Stomach (tissue), 9 donors: Measurements from ENCODE around the gene SYT2. TPM values are rescaled to one million over a fixed set of nuclear protein-coding genes. Genes with fewer than 3 reads are reported as not detected.
"Not testable (repeated sequence)": the region's sequence is repeated elsewhere in the genome, so short reads cannot be mapped to it uniquely, and the experiment has no call there.

Experiments
- DNase-seq, 2 donors: peaks; one replicate each; pipeline versions ENCODE4 v3.0.0 to v3.0.0-alpha.2; 2013 to 2019
- H3K27ac ChIP-seq, 5 donors: fragments of 200-600 bp in 4 of 5; sonication (generic) in 4 of 5; one replicate each; pipeline ENCODE4 v1.5.1; 2013 to 2019; ENCODE audit warnings: mild to moderate bottlenecking in 1 of 5, moderate library complexity in 1 of 5
- H3K27me3 ChIP-seq, 3 donors: fragments of 200-600 bp; sonication (generic); one replicate each; pipeline ENCODE4 v1.5.1; 2017 to 2019; ENCODE audit warnings: mixed run types in 1 of 3
- H3K36me3 ChIP-seq, 4 donors: fragments of 200-600 bp; sonication (generic); 1 replicate in 3 of 4; 2 replicates in 1 of 4; pipeline ENCODE4 v1.5.1; 2016 to 2019
- H3K4me1 ChIP-seq, 4 donors: fragments of 200-600 bp; sonication (generic); one replicate each; pipeline ENCODE4 v1.5.1; 2016 to 2019
- H3K4me3 ChIP-seq, 4 donors: fragments of 200-600 bp; sonication (generic) in 3 of 4; one replicate each; pipeline ENCODE4 v1.5.1; 2016 to 2019; ENCODE audit warnings: mild to moderate bottlenecking in 1 of 4
- H3K9me3 ChIP-seq, 4 donors: fragments of 200-600 bp; sonication (generic); one replicate each; pipeline ENCODE4 v1.5.1; 2016 to 2019
- EP300 ChIP-seq: sonication (generic); formaldehyde crosslinking; IDR thresholded peaks from one replicate; pipeline ENCODE4 v1.6.1; 2017; ENCODE audit warnings: antibody characterized with exemption
- POLR2A ChIP-seq, 4 donors: fragments of 450-650 bp; IDR thresholded peaks; one replicate each; pipeline ENCODE4 v1.6.1; 2016; ENCODE audit warnings: antibody characterized with exemption in 4 of 4, control low read depth in 2 of 4, mild to moderate bottlenecking in 1 of 4, moderate library complexity in 1 of 4
- POLR2AphosphoS5 ChIP-seq, 3 donors: sonication (generic); formaldehyde crosslinking; IDR thresholded peaks; one replicate each; pipeline ENCODE4 v1.6.1; 2016; ENCODE audit warnings: antibody characterized with exemption in 3 of 3
- WGBS, 5 donors: extraction: QIAGEN DNeasy Blood & Tissue Kit in 3 of 5; methylation state at CpG; one replicate each; pipeline versions ENCODE4 v1.1.5 to v1.1.7; 2013 to 2018; 5-methylcytosine and 5-hydroxymethylcytosine counted together
- intact Hi-C: fragments of 100-400 bp; cut with DNase I; formaldehyde crosslinking; loops from one replicate; pipeline ENCODE4 v1.15.1; 2023; ENCODE audit warnings: low total_unique reads
- polyA plus RNA-seq, 3 donors: library from polyadenylated mRNA; stranded (reverse); fragments of 200-250 nt; gene quantifications; one replicate each; pipeline ENCODE4 v1.2.3, GENCODE V29; 2013
- total RNA-seq, 5 donors: library from RNA; depleted of rRNA; stranded (reverse); fragments of >200 nt; gene quantifications; one replicate each; pipeline versions ENCODE4 v1.1.0 to v1.2.3, GENCODE V29; 2014 to 2016
- TF ChIP-seq, protein P1 (sequence below), 7 experiments: fragments of 450-650 bp in 4 of 7; fragments of 200-600 bp in 3 of 7; sonication (generic) in 3 of 7; IDR thresholded peaks; one replicate each; pipeline ENCODE4 v1.5.1; 2016 to 2019; ENCODE audit warnings: antibody characterized with exemption in 7 of 7, control low read depth in 2 of 7, mild to moderate bottlenecking in 1 of 7
- donor health status: healthy with polysubstance abuse.
- donor health status: Bipolar disorder and iron deficiency.
- donor health status: healthy.

Gene SYT2
- total and polyA plus RNA-seq, 8 donors: 0.18 to 0.29 TPM; not detected in 6

DNA sequence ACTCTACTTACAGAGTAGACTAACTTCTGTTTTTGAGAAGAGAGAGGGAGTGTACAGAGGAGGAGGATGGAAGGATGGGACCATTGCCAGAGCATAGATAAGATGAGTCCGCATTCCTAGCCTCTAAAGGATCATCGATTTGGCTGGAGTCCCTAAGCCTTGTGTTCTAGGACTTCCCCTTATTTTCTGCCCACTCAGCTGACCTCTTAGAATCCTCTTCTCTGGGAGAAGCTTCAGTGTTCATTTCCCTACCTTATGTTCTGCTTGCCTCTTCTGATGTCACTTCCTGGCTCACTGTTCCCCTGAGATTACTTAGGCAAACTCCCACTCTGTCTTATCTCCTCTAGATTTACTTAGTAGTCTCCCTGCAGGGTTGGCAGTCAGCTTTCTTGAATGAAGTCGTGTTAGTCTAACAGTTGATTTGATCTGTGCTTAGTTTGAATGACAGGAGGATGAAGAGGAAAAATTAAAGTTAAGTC lies 156.7 kb downstream of the SYT2 start:
- Histone ChIP-seq H3K27me3 (no peaks in the 10 kb centered on the region), H3K9me3 (no peaks in the 10 kb centered on the region), H3K27ac (peak overlapping the region in 4 of 5 donors; percentile 58 to 79 (median 74)), H3K4me1 (peaks cover 8 to 82% (median 51%) of the 10 kb centered on the region in 4 donors), H3K36me3 (no peaks in the 10 kb centered on the region), H3K4me3 (no peak overlapping the region)
- DNase-seq: peak in 1 of 2 donors; percentile 77
- TF ChIP-seq EP300: no peak
- peak in 1 of 3 donors; percentile 26 for TF ChIP-seq POLR2AphosphoS5 (IDR thresholded peaks at IDR 0.05)
- intact Hi-C loops: no loop called here
- 28 to 47% (median 34%) methylated on average over 3 of the region's 3 CpGs for WGBS, 5 donors

DNA sequence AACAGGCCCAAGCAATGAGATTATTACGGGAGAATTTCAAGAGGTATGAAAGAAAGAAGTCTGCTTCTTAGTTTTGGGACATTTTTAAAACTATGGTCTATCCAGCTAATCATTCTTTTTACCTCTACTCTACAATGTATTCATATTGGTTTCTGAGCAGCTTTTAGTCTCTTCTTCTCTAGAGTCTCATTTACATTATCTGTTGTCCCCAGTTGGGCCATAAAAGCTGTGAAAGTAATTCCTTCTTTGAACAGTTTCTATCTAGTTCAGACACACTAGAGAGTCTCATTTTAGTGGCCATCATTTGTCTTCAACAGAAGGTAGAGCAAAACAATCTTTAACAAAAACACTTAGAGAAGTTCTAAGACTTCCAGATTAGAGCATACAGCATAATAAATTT lies 157.2 kb downstream of the SYT2 start:
- intact Hi-C loops, H3K9me3 ChIP-seq, H3K36me3 ChIP-seq, DNase-seq, H3K27me3 ChIP-seq, H3K4me3 ChIP-seq: not testable (repeated sequence)
- Histone ChIP-seq H3K4me1 (peaks cover 8 to 80% (median 46%) of the 10 kb centered on the region in 4 donors), H3K27ac (peak overlapping the region in 4 of 5 donors; percentile 58 to 79 (median 74))
- WGBS, 5 donors: 63 to 93% (median 83%) methylated on average over 1 of the region's 1 CpG

DNA sequence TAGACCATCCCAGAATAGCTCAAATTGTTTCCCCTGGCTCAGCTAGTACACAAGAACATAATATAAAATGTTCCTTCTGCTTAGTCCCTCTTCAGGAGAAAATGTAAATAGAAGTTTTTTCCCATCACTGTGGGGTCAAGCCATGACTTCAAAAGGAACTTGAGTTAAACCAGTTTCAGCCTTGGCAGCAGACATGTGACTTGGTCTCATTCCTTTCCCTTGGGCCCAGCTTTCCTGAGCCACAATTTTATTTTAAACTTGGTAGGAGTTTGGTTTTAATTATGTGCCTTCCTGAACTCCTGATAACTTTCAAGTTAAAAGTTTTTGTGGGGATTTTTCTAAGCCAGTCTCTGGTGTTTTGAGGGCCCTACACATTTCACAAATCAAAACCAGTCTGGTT lies 157.6 kb downstream of the SYT2 start:
- Histone ChIP-seq H3K4me1 (peaks cover 8 to 80% (median 43%) of the 10 kb centered on the region in 4 donors), H3K27ac (peak overlapping the region in 4 of 5 donors; percentile 58 to 79 (median 74))
- H3K9me3 ChIP-seq, H3K27me3 ChIP-seq, intact Hi-C loops, H3K36me3 ChIP-seq, H3K4me3 ChIP-seq: not testable (repeated sequence)
- peak; percentile 30 to 76 (median 56) for TF ChIP-seq POLR2AphosphoS5 (IDR thresholded peaks at IDR 0.05)
- DNase-seq: peak in 1 of 2 donors; percentile 56

DNA sequence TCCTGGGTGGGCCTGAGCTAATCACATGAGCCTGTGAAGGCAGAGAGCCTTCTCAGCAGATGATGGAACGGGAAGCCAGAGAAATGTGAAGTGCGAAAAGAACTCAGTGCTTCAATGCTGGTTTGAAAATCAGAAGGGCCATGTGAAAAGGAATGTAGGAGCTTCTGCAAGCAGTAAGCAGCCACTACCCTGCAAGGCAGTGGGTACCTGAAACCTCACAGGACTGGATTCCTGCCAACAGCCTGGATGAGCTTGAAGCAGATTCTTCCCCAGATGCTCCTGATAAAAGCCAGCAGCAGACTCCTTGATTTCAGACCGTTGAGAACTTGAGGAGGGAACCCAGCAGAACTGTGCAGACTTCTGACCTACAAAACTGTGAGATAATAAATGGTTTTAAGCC lies 158.6 kb downstream of the SYT2 start:
- TF ChIP-seq, protein P1, sequence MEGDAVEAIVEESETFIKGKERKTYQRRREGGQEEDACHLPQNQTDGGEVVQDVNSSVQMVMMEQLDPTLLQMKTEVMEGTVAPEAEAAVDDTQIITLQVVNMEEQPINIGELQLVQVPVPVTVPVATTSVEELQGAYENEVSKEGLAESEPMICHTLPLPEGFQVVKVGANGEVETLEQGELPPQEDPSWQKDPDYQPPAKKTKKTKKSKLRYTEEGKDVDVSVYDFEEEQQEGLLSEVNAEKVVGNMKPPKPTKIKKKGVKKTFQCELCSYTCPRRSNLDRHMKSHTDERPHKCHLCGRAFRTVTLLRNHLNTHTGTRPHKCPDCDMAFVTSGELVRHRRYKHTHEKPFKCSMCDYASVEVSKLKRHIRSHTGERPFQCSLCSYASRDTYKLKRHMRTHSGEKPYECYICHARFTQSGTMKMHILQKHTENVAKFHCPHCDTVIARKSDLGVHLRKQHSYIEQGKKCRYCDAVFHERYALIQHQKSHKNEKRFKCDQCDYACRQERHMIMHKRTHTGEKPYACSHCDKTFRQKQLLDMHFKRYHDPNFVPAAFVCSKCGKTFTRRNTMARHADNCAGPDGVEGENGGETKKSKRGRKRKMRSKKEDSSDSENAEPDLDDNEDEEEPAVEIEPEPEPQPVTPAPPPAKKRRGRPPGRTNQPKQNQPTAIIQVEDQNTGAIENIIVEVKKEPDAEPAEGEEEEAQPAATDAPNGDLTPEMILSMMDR (IDR thresholded peaks at IDR 0.05): no peak
- no peak for TF ChIP-seq POLR2AphosphoS5 (IDR thresholded peaks at IDR 0.05)
- TF ChIP-seq POLR2A (IDR thresholded peaks at IDR 0.05): no peak
- TF ChIP-seq EP300: no peak

GRCh38 chr1:202550088-202550487 lies 160.2 kb downstream of the SYT2 start:
- H3K27me3 ChIP-seq, H3K4me3 ChIP-seq, DNase-seq, H3K36me3 ChIP-seq, H3K9me3 ChIP-seq, intact Hi-C loops: not testable (repeated sequence)
- 75 to 87% (median 85%) methylated on average over 1 of the region's 1 CpG for WGBS, 5 donors
- H3K27ac ChIP-seq: peak overlapping the region in 4 of 5 donors; percentile 32 to 88 (median 66)
- H3K4me1 ChIP-seq: peaks cover 8 to 82% (median 35%) of the 10 kb centered on the region in 4 donors

More for the DNA sequence above, 158.6 kb downstream of the SYT2 start:
- intact Hi-C loops: no loop called here
- Histone ChIP-seq H3K4me3 (no peak overlapping the region), H3K9me3 (no peaks in the 10 kb centered on the region), H3K27me3 (no peaks in the 10 kb centered on the region), H3K4me1 (peaks cover 8 to 80% (median 39%) of the 10 kb centered on the region in 4 donors), H3K27ac (peak overlapping the region in 3 of 5 donors; percentile 58 to 79 (median 77)), H3K36me3 (no peaks in the 10 kb centered on the region)
- DNase-seq: peak in 1 of 2 donors; percentile 58
- WGBS, 5 donors: 60 to 82% (median 69%) methylated on average over 3 of the region's 3 CpGs

- no peak for DNase-seq
- Histone ChIP-seq H3K4me3 (no peak overlapping the region), H3K27ac (peak overlapping the region in 4 of 5 donors; percentile 61 to 88 (median 82)), H3K27me3 (no peaks in the 10 kb centered on the region), H3K9me3 (no peaks in the 10 kb centered on the region), H3K4me1 (peaks cover 0 to 55% (median 15%) of the 10 kb centered on the region in 4 donors), H3K36me3 (no peaks in the 10 kb centered on the region)
- intact Hi-C loops: no loop called here
- TF ChIP-seq EP300: no peak
- no peak for TF ChIP-seq POLR2AphosphoS5 (IDR thresholded peaks at IDR 0.05)
- TF ChIP-seq POLR2A (IDR thresholded peaks at IDR 0.05): no peak
Measured at GRCh38 chr1:202547215-202547614, 163.0 kb downstream of the SYT2 start.

GRCh38 chr1:202546796-202547195 lies 163.5 kb downstream of the SYT2 start:
- Histone ChIP-seq H3K27ac (peak overlapping the region in 4 of 5 donors; percentile 61 to 88 (median 82)), H3K4me3 (peak overlapping the region in 1 of 4 donors; percentile 8), H3K4me1 (peaks cover 0 to 50% (median 13%) of the 10 kb centered on the region in 4 donors)
- DNase-seq, H3K9me3 ChIP-seq, intact Hi-C loops, H3K27me3 ChIP-seq, H3K36me3 ChIP-seq: not testable (repeated sequence)
- 48 to 64% (median 53%) methylated on average over 3 of the region's 3 CpGs for WGBS, 5 donors

- DNase-seq, H3K27me3 ChIP-seq, intact Hi-C loops, H3K9me3 ChIP-seq, H3K36me3 ChIP-seq: not testable (repeated sequence)
- Histone ChIP-seq H3K4me1 (peaks cover 0 to 46% (median 11%) of the 10 kb centered on the region in 4 donors), H3K27ac (peak overlapping the region in 4 of 5 donors; percentile 61 to 88 (median 82)), H3K4me3 (peak overlapping the region in 2 of 4 donors; percentile 8 to 11)
- 50 to 86% (median 79%) methylated on average over 3 of the region's 3 CpGs for WGBS, 5 donors
Measured at GRCh38 chr1:202546377-202546776, 163.9 kb downstream of the SYT2 start.

DNA sequence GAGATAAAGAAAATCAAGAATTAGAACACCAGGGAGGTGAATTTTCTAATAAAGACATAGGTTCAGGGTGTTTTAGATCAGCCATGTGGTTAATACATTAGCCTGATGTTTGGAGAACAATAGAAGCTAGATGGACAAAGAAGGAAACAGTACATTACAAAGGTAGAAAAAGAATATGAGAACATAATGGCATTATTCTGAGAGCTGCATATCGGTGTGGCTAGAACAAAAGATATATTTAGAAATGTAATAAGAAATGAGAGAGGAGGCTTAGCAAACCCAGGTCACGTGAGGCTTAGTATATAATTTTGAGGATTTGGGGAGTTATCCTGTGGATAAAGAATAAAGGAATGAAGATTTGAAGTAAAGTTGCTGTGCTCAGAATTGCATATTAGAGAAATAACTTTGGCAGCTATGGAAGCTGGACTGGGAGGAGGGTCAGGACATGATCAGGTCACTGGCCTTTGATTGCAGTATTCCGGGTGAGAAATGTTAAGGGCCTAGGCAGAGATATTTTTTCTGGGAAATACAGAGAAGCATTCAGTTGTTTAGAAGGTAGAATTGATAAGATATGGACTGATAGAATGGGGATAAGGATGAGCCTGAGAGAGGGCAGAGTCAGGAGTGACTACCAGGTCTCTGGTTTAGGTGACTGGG lies 164.5 kb downstream of the SYT2 start:
- H3K36me3 ChIP-seq, DNase-seq, H3K27me3 ChIP-seq, H3K9me3 ChIP-seq, intact Hi-C loops: not testable (repeated sequence)
- H3K4me1 ChIP-seq: peaks cover 0 to 42% (median 11%) of the 10 kb centered on the region in 4 donors
- peak overlapping the region in 4 of 5 donors; percentile 61 to 88 (median 82) for H3K27ac ChIP-seq
- WGBS, 5 donors: 56 to 89% (median 78%) methylated on average over 3 of the region's 3 CpGs
- peak overlapping the region in 1 of 4 donors; percentile 46 for H3K4me3 ChIP-seq

DNA sequence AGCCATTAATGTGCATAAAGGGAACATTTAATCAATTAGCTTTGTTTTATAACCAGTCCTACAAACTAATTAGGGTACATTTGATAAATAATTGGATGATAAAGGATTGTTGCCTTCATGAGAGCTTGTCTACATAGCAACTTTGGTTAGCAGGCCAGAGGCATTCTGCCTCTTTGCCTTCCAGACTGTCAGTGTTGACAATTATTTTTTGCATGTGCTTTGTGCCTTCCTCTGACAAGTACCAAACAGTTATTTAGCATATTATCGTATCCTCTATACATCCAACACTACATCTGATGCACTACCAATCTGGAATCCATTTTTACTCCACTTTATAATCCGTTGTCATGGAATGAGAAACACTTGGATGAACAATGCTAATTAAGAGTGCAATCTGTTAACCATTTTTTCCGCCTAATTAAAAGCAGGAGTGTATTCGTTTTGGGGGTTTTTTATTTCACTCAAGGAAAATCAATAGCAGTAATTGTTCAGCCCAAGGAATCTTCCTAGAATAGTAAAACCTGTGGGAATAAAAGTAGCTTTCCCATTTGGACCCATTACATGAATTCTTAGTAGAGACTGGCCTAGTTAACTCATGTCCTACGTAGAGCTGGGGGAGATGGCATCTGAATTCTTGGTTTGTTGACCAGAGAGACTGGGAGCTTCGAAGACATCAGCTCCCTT lies 165.3 kb downstream of the SYT2 start:
- Histone ChIP-seq H3K27ac (peak overlapping the region in 4 of 5 donors; percentile 61 to 88 (median 82)), H3K4me1 (peaks cover 0 to 36% (median 11%) of the 10 kb centered on the region in 4 donors), H3K4me3 (peak overlapping the region in 2 of 4 donors; percentile 1 to 46)
- H3K9me3 ChIP-seq, H3K27me3 ChIP-seq, intact Hi-C loops, H3K36me3 ChIP-seq, DNase-seq: not testable (repeated sequence)
- 74 to 94% (median 86%) methylated on average over 6 of the region's 6 CpGs for WGBS, 5 donors
